Muscle layer of colon (tissue), 2 donors: ENCODE data around the gene BOK.

ENCODE experiments used
- H3K27ac ChIP-seq: one replicate; pipeline ENCODE4 v1.7.0; 2013; ENCODE audit warnings: low read depth, mild to moderate bottlenecking, low read length, moderate library complexity
- H3K27me3 ChIP-seq, 2 donors: one replicate each; pipeline ENCODE4 v1.7.0; 2013; ENCODE audit warnings: low read length in 2 of 2, mild to moderate bottlenecking in 2 of 2; ENCODE audit not compliant: insufficient read depth in 2 of 2, control insufficient read depth in 1 of 2
- H3K36me3 ChIP-seq: one replicate; pipeline ENCODE4 v1.7.0; 2013; ENCODE audit warnings: mild to moderate bottlenecking, low read length; ENCODE audit not compliant: insufficient read depth
- H3K4me1 ChIP-seq: one replicate; pipeline ENCODE4 v1.7.0; 2013; ENCODE audit warnings: mild to moderate bottlenecking, low read length; ENCODE audit not compliant: insufficient read depth
- H3K4me3 ChIP-seq, 2 donors: one replicate each; pipeline ENCODE4 v1.7.0; 2013; ENCODE audit warnings: low read length in 2 of 2, low read depth in 1 of 2, mild to moderate bottlenecking in 1 of 2, moderate library complexity in 1 of 2
- H3K9ac ChIP-seq: one replicate; pipeline ENCODE4 v1.7.0; 2013; ENCODE audit warnings: low read length
- H3K9me3 ChIP-seq: one replicate; pipeline ENCODE4 v1.7.0; 2013; ENCODE audit warnings: mild to moderate bottlenecking, low read length
- donor health status: abdominal sarcoma.
- donor health status: Adenocarcinoma of cecum.

BOK gene

DNA sequence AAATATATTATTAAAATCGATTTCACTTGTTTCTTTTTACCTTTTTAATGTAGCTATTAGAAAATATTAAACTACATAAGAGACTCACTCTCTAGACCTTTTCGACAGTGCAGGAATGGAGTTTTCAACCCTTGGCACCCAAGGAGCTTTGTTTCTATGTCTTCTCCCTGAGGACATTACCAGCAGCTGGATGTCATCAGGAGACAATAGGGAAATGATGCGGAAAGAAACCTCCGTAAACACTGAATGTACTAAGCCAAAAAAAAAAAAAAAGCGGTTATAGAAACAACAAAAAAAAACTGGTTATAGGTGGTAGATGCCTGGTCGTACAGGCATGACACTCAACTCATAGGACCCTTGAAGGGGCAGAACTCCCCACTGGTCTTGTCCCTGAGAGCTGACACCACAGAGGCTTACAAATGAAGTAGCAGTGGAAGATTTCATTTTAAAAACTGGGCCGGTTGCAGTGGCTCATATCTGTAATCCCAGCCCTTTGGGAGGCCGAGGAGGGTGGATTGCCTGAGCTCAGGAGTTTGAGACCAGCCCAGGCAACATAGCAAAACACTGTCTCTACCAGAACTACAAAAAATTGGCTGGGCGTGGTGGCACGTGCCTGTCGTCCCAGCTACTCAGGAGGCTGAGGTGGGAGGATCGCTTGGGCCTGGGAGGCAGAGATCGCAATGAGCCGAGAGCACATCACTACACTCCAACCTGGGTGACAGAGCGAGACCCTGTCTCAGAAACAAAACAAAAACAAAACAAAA, 54.7 kb downstream of the BOK start:
- no peaks in the 10 kb centered on the region for H3K9me3 ChIP-seq
- H3K9ac ChIP-seq = no peak overlapping the region
- H3K4me3 ChIP-seq = no peak overlapping the region
- no peaks in the 10 kb centered on the region for H3K27me3 ChIP-seq
- no peaks in the 10 kb centered on the region for H3K36me3 ChIP-seq
- H3K27ac ChIP-seq = no peak overlapping the region
- H3K4me1 ChIP-seq = peaks cover 10% of the 10 kb centered on the region

DNA sequence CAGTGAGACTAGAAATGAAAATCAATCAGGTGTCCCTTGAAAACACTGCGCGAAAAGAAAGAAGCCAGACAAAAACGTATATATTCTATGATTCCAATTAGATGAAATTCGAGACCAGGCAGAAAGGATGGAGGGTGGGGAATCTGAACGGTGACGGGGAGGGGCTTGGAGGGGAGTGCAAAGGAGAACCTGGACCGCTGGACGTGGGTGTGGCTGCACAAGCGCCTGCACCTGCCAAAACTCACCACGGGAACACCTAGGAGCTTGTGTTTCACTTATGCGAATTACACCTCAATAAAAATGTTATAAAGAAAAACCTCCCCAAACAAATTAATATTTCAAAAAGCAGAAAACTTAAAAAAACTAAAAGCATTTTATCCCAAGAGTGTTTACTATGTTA, 56.5 kb downstream of the BOK start:
- Histone ChIP-seq H3K9ac (no peak overlapping the region), H3K27me3 (no peaks in the 10 kb centered on the region), H3K27ac (no peak overlapping the region), H3K36me3 (no peaks in the 10 kb centered on the region), H3K4me3 (no peak overlapping the region), H3K4me1 (peaks cover 5% of the 10 kb centered on the region), H3K9me3 (no peaks in the 10 kb centered on the region)

DNA sequence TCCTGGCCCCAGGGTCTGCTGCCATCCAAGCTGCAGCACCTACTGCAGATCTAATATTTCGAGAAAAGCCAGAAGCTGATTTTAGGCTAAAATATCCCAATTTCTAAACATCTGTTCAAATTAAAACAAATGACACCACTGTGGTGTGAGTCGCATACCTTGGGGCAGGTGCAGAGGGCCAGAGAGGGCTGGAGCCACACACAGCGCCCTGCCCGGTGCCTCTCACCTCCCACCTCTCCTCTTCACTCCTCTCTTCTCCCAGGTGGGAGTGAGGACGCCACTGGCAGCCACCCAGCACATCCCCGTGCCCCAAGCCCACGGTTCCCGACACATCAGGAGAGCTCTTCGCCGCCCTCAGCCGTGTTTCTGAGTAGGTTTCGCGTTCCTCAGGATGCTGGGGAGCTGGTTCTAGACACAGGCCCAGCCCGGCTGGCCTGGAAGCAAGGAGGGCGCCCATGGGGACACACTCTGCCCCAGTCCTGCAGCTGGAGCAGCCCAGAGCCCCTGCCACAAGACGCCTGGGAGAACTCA, 57.0 kb downstream of the BOK start:
- H3K27ac ChIP-seq = no peak overlapping the region
- H3K4me1 ChIP-seq = peaks cover 4% of the 10 kb centered on the region
- no peaks in the 10 kb centered on the region for H3K9me3 ChIP-seq

DNA sequence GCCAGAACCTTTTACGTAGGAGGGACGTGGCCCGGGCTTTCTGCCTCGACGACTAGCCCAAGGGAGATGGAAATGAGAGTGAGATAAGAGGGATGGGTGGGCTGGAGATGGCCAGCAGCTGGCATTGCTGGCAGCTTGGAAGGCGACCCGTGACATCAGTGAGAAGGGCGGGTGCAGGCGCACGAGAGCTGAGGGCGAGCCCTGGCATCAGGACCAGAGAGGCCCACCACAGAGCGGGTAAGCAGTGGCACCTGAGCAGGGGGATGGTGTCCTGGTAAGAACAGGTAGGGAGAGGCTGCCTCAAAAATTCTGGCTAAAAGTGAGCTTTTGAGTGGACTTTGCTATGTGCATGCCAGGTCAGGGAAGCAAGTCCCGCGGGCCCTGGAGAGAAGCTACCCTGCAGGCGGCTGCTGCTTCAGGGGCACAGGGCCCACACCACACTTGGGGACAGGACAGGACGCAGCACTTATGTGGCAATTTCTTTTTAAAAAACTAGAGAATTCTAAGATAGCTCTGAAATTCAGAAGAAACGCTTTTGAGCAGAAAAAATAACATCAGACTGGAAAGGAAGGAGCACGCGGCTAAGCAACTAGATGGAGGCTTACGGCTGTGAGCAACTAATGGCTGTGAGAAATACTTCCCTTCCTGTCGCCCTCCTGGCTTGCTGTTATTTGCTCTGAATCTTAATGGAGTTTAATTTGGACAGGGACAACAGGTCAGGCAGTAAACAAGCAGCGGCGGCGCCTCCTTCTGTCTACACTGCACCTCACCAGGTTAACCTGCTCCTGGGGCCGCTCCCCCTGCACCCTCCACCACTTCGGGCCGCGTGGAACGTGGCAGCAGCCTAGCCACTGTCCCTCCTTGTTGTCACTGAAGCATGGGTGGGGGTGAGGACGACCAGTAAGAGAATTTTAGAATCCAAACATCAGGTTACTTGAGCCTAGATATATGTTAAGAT, 57.9 kb downstream of the BOK start:
- Histone ChIP-seq H3K4me1 (no peaks in the 10 kb centered on the region), H3K27ac (no peak overlapping the region), H3K36me3 (no peaks in the 10 kb centered on the region), H3K4me3 (no peak overlapping the region), H3K9ac (no peak overlapping the region), H3K27me3 (no peaks in the 10 kb centered on the region), H3K9me3 (no peaks in the 10 kb centered on the region)

More for the DNA sequence above, 57.0 kb downstream of the BOK start:
- no peaks in the 10 kb centered on the region for H3K36me3 ChIP-seq
- H3K9ac ChIP-seq = no peak overlapping the region
- H3K4me3 ChIP-seq = no peak overlapping the region
- no peaks in the 10 kb centered on the region for H3K27me3 ChIP-seq

DNA sequence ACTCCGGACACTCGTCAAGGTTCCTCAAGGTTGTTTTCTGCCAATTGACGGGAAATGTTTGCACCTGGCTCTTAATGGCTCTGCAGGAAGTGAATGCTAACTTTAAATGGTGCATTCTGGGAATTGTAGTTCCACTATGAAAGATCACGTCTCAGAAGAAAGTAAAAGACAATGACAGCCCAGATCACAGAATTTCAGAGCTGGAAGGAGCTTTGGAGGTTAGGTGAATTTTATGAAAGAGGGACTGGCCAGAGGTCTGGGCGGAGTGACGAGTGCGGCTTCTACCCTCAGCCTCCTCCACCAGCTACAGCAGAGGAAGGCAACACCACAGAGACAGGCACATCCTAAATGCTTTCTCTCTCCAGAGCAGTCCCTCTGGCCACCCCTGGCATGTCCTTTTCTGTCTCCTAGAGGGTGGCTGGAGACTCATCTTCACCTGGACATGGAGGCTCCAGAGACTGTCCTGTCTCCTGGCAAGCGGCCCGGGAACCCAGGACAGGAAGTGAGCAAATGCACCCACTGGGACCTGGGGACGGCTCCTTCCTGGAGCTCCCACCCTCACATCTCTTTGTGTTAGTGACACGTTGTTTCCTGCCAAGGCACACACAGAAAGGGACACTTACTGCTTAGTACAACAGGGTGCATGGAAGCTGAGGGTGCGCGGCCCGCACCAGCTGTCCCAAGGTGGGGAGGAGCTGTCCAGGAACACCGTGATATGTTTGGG, 59.0 kb downstream of the BOK start:
- no peak overlapping the region for H3K9ac ChIP-seq
- peak overlapping the region in 1 of 2 donors; percentile 11 for H3K4me3 ChIP-seq
- no peak overlapping the region for H3K27ac ChIP-seq
- no peaks in the 10 kb centered on the region for H3K4me1 ChIP-seq
- H3K36me3 ChIP-seq = no peaks in the 10 kb centered on the region
- no peaks in the 10 kb centered on the region for H3K27me3 ChIP-seq
- no peaks in the 10 kb centered on the region for H3K9me3 ChIP-seq

DNA sequence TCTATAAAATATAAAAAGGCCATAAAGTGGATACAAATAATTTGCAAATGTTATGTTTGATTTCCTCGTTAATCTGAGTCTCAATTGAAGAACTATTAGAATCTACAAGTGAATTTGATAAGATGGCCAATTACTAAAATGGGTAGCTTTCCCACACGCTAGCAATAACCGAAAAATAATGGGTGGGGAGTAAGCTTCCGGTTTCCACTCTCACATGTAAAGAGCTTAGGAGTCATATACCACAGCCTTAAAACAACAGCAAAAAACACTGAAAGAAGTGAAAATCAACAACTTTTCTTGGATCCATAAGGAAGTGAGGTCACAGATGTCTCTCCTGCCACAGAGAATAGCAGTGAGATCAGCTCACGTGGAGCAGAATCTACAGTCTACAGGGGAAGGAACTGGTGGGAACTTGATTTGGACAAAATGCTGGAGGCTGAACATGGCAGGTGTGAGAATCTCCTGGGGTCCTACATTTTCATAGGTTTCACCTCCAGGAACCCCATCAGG, 59.8 kb downstream of the BOK start:
- Histone ChIP-seq H3K4me3 (no peak overlapping the region), H3K4me1 (no peaks in the 10 kb centered on the region), H3K36me3 (no peaks in the 10 kb centered on the region), H3K9me3 (no peaks in the 10 kb centered on the region), H3K27me3 (no peaks in the 10 kb centered on the region), H3K27ac (no peak overlapping the region), H3K9ac (no peak overlapping the region)

DNA sequence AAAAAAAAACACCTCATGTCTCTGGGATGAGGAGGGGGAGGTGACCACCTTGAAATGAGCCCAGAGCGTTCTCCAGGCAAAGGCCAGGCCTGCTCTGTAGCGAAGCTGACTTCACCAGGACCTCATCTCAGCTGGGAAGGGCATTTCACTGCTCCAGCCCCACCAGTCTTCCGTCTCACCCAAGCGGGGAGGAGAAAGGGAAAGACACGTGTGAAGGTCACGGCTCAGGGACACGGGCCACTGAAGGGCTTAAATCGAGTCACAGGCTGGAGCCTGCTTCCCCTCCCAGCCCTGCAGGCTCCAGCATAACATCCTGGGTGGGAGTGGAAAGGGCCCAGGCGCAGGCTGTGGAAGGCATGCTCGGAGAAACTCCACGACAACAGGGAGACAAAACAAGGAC, 60.3 kb downstream of the BOK start:
- no peaks in the 10 kb centered on the region for H3K4me1 ChIP-seq
- no peak overlapping the region for H3K4me3 ChIP-seq
- H3K36me3 ChIP-seq = no peaks in the 10 kb centered on the region
- no peaks in the 10 kb centered on the region for H3K9me3 ChIP-seq
- H3K27me3 ChIP-seq = no peaks in the 10 kb centered on the region
- no peak overlapping the region for H3K27ac ChIP-seq
- no peak overlapping the region for H3K9ac ChIP-seq

DNA sequence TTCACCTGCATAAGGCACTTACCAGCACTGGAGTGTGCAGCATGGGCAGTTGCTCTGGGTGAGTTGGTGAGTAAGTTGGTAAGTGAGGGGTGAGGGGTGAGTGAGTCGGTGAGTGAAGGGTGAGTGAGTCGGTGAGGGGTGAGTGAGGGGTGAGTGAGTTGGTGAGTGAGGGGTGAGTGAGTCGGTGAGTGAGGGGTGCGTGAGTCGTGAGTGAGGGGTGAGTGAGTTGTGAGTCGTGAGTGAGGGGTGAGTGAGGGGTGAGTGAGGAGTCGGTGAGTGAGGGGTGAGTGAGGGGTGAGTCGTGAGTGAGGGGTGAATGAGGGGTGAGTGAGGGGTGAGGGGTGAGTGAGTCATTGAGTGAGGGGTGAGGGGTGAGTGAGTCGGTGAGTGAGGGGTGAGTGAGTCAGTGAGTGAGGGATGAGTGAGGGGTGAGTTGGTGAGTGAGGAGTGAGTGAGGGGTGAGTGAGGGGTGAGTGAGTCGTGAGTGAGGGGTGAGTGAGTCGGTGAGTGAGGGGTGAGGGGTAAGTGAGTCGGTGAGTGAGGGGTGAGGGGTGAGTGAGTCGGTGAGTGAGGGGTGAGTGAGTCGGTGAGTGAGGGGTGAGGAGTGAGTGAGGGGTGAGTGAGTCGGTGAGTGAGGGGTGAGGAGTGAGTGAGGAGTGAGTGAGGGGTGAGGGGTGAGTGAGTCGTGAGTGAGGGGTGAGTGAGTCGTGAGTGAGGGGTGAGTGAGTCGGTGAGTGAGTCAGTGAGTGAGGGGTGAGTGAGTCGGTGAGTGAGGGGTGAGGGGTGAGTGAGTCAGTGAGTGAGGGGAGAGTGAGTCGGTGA, 61.3 kb downstream of the BOK start:
- H3K27ac ChIP-seq = no peak overlapping the region

DNA sequence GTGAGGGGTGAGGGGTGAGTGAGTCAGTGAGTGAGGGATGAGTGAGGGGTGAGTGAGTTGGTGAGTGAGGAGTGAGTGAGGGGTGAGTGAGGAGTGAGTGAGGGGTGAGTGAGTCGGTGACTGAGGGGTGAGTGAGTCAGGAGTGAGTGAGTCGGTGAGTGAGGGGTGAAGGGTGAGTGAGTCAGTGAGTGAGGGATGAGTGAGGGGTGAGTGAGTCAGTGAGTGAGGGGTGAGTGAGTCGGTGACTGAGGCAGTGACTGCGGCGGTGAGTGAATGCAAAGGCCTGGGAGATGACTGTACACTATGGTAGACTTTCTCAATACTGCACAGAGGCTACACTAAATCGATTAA, 61.8 kb downstream of the BOK start:
- no peaks in the 10 kb centered on the region for H3K27me3 ChIP-seq
- no peak overlapping the region for H3K27ac ChIP-seq
- no peak overlapping the region for H3K4me3 ChIP-seq
- H3K36me3 ChIP-seq = no peaks in the 10 kb centered on the region
- no peaks in the 10 kb centered on the region for H3K4me1 ChIP-seq
- H3K9me3 ChIP-seq = no peaks in the 10 kb centered on the region
- H3K9ac ChIP-seq = no peak overlapping the region

More for the DNA sequence above, 61.3 kb downstream of the BOK start:
- Histone ChIP-seq H3K4me1 (no peaks in the 10 kb centered on the region), H3K9ac (no peak overlapping the region), H3K9me3 (no peaks in the 10 kb centered on the region), H3K36me3 (no peaks in the 10 kb centered on the region), H3K4me3 (no peak overlapping the region), H3K27me3 (no peaks in the 10 kb centered on the region)
